ENCODE data around the gene UBE2S.

UBE2S gene

GRCh38 chr19:55383279-55384130 lies 24.1 kb downstream of the UBE2S start:
- DNase-seq (ENCODE audit: low spot score) = peak; percentile 74

DNA sequence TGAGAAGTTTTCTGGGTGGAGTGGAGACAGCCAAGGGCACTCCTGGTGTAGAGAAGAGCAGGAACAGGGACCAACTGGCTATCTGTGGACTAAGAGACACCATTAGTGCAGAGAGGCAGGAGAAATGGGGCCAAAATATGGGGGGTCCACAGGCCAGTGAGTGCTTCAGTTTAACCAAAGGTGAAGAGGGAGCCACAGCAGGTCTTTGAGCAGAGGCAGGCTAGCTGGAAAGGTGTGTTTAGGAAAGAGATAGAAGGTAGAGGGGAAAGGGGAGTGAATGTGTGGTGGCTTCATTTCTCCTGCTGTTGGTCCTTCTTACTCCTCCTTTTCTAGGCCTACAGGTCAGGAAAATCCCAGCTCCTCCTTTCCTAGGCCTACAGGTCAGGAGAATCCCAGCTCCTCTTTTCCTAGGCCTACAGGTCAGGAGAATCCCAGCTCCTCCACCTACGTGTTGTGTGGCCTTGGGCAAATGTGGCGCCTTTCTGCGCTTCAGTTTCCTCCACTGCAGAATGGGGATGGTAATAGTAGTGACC lies 25.0 kb downstream of the UBE2S start:
- DNase-seq (ENCODE audit: low spot score) = no peak

GRCh38 chr19:55382013-55382412 lies 25.6 kb downstream of the UBE2S start:
- no peak for DNase-seq (ENCODE audit: low spot score)

- no peak for DNase-seq (ENCODE audit: low spot score)
These were observed 28.4 kb downstream of the UBE2S start for GRCh38 chr19:55379174-55379573.

- DNase-seq (ENCODE audit: low spot score) = no peak
These were observed 30.0 kb downstream of the UBE2S start for GRCh38 chr19:55377356-55378131.

- DNase-seq (ENCODE audit: low spot score) = no peak
These were observed 31.2 kb downstream of the UBE2S start, which contains the start of gene TMEM190 for GRCh38 chr19:55376241-55376933. Gene TMEM190, plus strand, starts transcription at chr19:55376826. Its CDS starts 28 bp downstream, at chr19:55376854.

DNA sequence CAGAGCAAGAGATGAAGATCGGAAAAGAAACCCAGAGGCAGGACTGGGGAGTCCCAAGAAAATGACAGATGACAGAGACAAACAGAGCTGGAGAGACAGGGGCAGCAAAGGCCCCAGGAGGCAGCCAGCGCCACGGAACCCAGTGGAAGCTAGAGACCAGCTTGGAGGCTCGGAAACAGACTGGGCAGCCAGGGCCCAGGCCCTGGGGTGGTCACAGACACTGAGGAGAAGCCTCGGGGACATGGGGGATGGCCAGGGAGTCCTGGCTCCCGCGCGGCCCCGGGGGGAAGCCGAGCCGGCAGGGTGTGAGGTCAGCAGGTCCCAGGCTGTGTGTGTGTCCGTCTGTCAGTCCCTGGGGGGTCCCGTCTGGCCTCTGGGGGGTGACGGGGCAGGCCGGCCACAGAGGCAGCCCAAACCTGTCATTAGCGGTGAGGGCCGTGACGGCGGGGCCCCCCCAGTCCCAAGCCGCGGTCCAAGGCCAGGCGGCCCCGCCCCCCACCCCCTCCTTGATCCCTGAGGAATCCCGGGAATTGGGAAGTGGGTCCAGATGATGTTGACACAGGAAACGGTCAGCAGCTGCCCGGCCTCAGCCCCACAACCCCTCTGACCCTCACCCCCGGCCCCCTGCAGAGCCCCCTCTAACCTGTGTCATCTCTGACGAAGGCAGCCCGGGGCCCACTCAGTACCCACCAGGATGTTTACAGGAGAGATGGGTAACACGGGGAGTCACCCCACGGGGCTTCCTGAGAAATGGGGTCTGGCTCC lies 33.4 kb downstream of the UBE2S start:
- peak; percentile 58 for DNase-seq (ENCODE audit: low spot score)

GRCh38 chr19:55373306-55373992 lies 34.1 kb downstream of the UBE2S start:
- no peak for DNase-seq (ENCODE audit: low spot score)

DNA sequence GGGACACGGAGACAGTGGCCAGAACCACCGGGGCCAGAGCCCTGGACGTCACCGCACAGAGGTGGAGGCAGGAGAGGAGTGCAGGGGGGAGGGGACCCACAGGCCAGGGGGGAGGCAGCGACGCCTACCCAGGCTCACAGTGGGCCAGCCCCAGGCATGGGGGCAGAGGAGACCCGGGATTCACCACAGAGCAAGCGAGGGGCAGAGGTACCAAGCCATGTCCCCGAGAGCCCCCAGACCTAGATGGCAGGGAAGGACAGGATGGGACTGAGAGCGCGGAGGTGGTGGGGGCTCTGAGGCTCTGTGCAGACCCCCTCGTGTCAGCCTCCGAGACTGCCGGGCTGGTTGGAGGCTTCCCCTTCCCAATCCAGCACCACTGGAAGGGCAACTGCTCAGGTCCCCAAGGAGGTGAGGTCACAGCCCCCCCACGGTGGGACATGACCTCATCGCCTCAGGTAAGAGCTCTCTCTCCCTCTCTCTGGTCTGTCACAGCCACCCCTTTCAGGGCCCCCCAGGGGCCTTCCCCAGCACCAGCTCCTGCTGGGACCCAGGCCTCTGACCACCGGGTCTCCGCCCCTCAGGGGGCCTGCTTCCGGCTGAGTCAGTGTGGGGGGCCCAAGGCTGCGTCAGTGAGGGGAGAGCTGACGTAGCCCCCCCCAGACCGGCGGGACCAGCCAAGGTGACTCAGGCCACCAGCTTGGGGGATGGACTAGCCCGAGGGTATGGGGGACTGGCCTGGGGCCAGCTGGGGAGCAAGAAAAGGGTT lies 35.1 kb downstream of the UBE2S start:
- peak; percentile 55 for DNase-seq (ENCODE audit: low spot score)

DNA sequence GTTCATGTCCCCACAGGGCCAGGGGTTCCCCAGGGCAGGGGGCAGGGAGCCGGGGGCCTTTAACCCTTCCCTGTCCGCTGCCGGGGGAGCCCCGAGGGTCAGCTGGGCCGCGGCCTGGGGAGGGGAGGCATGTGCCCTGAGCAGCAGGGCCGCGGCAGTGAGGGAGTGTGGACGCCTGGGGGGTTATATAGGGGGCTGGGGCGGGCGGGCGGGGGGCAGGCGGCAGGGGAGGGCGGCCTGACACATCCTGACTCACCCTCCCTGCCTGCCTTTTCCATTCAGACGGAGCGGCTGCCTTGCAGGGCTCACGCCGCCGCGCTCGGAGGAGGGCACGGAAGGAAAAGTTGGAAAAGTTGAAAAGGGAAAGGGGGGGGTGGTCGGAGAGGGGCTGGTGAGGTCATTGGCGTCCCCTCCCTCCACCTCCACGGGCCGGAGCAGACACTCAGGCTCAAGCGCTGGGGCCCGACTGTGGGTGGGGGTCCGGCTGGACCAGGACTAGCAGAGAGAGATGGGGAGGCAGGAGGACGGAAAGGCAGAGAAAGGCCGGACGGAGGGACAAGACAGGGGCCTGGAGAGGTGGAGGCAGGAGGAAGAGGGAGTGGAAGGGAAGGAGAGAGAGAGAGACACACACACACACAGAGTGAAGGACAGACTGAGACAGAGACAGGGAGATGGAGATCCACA lies 37.1 kb downstream of the UBE2S start, which contains the start of gene IL11:
Gene IL11 (minus strand): TSS at position 159 of the 684 bp plus-strand sequence. CDS start 153 bp downstream, at position 6.
- DNase-seq (ENCODE audit: low spot score) = peak; percentile 88

- peak; percentile 95 for DNase-seq (ENCODE audit: low spot score)
These were observed 37.8 kb downstream of the UBE2S start for GRCh38 chr19:55369653-55370304.

DNA sequence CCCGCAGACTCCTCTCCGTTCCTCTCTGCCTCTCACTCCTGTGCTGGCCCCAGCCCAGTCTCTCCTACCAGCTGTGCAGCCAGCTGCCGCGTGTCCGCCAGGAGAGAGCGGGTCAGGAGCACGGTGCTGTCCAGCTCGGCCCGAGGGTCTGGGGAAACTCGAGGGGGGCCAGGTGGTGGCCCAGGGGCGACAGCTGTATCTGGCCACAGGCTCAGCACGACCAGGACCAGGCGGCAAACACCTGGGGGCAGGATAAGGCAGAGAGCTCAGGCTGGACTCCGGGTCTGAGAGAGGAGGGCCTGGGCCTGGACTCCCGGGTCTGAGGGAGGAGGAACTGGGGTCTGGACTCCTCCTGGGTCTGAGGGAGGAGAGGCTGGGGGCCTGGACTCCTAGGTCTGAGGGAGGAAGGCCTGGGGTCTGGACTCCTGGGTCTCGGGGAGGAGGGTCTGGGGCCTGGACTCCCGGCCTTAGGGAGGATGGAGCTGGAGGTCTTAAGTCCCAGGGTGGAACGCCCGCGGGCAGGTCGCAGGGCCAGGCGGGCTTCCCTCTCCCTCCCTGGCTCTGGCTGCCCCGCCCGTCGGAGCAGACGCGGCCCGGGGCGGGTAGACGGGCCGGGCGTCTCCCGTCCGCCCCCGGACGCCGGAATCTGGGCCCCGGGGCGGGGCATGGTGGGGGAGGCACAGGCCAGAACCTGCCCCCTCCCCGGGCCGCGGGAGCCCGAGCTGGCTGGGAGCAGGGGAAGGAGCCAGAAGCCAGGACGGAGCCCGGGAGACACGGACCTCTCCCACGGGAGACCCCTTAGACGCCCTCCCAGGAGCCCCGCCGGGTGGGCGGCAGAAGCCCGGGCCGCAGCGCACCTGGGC lies 38.7 kb downstream of the UBE2S start:
- peak; percentile 90 for DNase-seq (ENCODE audit: low spot score)

GRCh38 chr19:55368106-55368505 lies 39.5 kb downstream of the UBE2S start:
- DNase-seq (ENCODE audit: low spot score) = no peak

DNA sequence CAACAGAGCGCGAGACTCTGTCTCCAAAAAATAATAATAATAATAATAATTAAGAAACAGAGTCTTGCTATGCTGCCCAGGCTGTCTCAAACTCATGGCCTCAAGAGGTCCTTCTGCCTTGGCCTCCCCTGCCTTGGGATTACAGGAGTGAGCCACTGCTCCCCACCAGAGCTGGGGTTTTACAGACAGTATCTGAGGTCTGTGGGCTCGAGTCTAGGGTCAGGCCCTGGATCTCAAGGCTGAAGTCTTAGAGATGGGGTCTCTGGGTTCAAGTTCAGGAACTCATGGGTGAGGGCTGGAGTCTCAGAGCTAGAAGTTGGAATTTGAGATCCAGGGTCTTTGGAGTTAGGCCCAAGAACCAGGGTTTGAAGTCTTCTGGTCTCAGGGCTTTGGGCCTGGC lies 40.8 kb downstream of the UBE2S start:
- no peak for DNase-seq (ENCODE audit: low spot score)

DNA sequence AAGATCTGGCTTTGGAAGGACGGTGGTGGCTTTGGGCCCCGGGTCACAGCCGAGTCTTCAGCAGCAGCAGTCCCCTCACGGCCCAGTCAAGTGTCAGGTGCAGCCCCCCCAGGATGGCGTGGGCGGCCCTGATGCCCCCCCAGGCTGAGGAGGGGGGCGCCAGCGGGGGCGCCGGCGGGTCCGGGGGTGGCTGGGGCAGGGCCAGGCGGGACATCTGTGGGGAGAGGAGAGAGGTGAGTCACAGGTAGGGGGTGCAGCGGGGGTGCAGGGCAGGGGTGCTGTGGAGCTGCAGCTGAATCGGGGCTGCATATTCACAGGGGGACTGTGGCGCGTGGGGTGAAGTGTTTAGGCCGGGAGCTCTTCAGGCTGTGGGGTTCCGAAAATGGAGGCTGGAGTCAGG lies 41.6 kb downstream of the UBE2S start:
- DNase-seq (ENCODE audit: low spot score) = no peak

GRCh38 chr19:55365245-55365644 lies 42.3 kb downstream of the UBE2S start:
- no peak for DNase-seq (ENCODE audit: low spot score)

- no peak for DNase-seq (ENCODE audit: low spot score)
These were observed 44.4 kb downstream of the UBE2S start, which contains the start of gene GARIN5B for GRCh38 chr19:55362990-55363716. Gene GARIN5B, minus strand, starts transcription at chr19:55363260. Its CDS starts 194 bp downstream, at chr19:55363066.
